ENCODE results near the gene PDPR. TPM values are rescaled to one million over a fixed set of nuclear protein-coding genes. Genes with fewer than 3 reads are reported as not detected.

PDPR gene
- polyA plus RNA-seq, 1 donor from 2014 or later, result 12.3 TPM

GRCh38 chr16:70151391-70151790 lies 37.3 kb downstream of the PDPR start (continued):
- TF ChIP-seq REST (IDR thresholded peaks at IDR 0.05; ENCODE audit: borderline replicate concordance) (no peak), TAF1 (IDR thresholded peaks at IDR 0.05; ENCODE audit: low read depth) (no peak)

GRCh38 chr16:70151941-70152509 lies 37.9 kb downstream of the PDPR start:
- Histone ChIP-seq H3K9me2 (ENCODE audit: insufficient read depth, low read length) (no peaks in the 10 kb centered on the region), H3K27me3 (ENCODE audit: insufficient read depth, low read depth, low read length) (no peaks in the 10 kb centered on the region), H4K20me1 (ENCODE audit: insufficient read depth) (no peaks in the 10 kb centered on the region), H3K27ac (ENCODE audit: low read length) (no peak overlapping the region), H3K4me2 (ENCODE audit: low read length) (no peak overlapping the region), H3K36me3 (ENCODE audit: insufficient read depth, low read length) (peaks cover 16% of the 10 kb centered on the region), H3K4me3 (ENCODE audit: low read length) (no peak overlapping the region), H3K9ac (ENCODE audit: low read length) (no peak overlapping the region), H3K9me3 (ENCODE audit: low read length) (no peaks in the 10 kb centered on the region), H3F3A (ENCODE audit: insufficient read depth, low read length, poor library complexity, severe bottlenecking) (no peaks in the 10 kb centered on the region), H3K79me2 (replicated peaks; ENCODE audit: insufficient read depth, low read length) (no peaks in the 10 kb centered on the region), H2AFZ (ENCODE audit: low read depth, low read length) (no peak overlapping the region)
- no peak for TF ChIP-seq POLR2AphosphoS5 (IDR thresholded peaks at IDR 0.05)
- TF ChIP-seq TAF1 (IDR thresholded peaks at IDR 0.05; ENCODE audit: low read depth), result no peak
- no peak for TF ChIP-seq RAD21 (conservative IDR thresholded peaks at IDR 0.05)
- TF ChIP-seq, protein P1, sequence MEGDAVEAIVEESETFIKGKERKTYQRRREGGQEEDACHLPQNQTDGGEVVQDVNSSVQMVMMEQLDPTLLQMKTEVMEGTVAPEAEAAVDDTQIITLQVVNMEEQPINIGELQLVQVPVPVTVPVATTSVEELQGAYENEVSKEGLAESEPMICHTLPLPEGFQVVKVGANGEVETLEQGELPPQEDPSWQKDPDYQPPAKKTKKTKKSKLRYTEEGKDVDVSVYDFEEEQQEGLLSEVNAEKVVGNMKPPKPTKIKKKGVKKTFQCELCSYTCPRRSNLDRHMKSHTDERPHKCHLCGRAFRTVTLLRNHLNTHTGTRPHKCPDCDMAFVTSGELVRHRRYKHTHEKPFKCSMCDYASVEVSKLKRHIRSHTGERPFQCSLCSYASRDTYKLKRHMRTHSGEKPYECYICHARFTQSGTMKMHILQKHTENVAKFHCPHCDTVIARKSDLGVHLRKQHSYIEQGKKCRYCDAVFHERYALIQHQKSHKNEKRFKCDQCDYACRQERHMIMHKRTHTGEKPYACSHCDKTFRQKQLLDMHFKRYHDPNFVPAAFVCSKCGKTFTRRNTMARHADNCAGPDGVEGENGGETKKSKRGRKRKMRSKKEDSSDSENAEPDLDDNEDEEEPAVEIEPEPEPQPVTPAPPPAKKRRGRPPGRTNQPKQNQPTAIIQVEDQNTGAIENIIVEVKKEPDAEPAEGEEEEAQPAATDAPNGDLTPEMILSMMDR (IDR thresholded peaks at IDR 0.05; ENCODE audit: poor library complexity, severe bottlenecking), result no peak
- TF ChIP-seq REST (IDR thresholded peaks at IDR 0.05; ENCODE audit: borderline replicate concordance), result no peak
- TF ChIP-seq EZH2 (IDR thresholded peaks at IDR 0.05; ENCODE audit: borderline replicate concordance, insufficient read depth, low read length, poor library complexity, severe bottlenecking), result no peak
- no peak for TF ChIP-seq SMC3 (conservative IDR thresholded peaks at IDR 0.05; ENCODE audit: poor library complexity)
- no peak for TF ChIP-seq MXI1 (conservative IDR thresholded peaks at IDR 0.05; ENCODE audit: poor library complexity, severe bottlenecking)
- no peak for TF ChIP-seq EP300 (conservative IDR thresholded peaks at IDR 0.05; ENCODE audit: poor library complexity, severe bottlenecking)

All from neural cell (in vitro differentiated cells).